Measurements from ENCODE around the gene SEZ6L.

SEZ6L gene

GRCh38 chr22:26318975-26319374 is 149.7 kb downstream of the SEZ6L start:
- Histone ChIP-seq H3K4me1 (ENCODE audit: control insufficient read depth, insufficient read depth, low read length, poor library complexity, severe bottlenecking) (peaks cover 9% of the 10 kb centered on the region), H3K9me3 (ENCODE audit: control insufficient read depth, low read length) (no peaks in the 10 kb centered on the region), H3K36me3 (ENCODE audit: control insufficient read depth, insufficient read depth, low read length) (no peaks in the 10 kb centered on the region), H3K27ac (ENCODE audit: low read depth, low read length, severe bottlenecking) (no peak overlapping the region), H3K4me3 (ENCODE audit: extremely low read depth, insufficient read depth, low read length, poor library complexity, severe bottlenecking) (no peak overlapping the region)
- 54 to 62% methylated on average over 6 of the region's 6 CpGs for WGBS, 2 experiments (ENCODE audit: insufficient coverage in 2 of 2)

- Histone ChIP-seq H3K4me1 (ENCODE audit: control insufficient read depth, insufficient read depth, low read length, poor library complexity, severe bottlenecking) (peaks cover 9% of the 10 kb centered on the region), H3K4me3 (ENCODE audit: extremely low read depth, insufficient read depth, low read length, poor library complexity, severe bottlenecking) (no peak overlapping the region), H3K9me3 (ENCODE audit: control insufficient read depth, low read length) (no peaks in the 10 kb centered on the region), H3K36me3 (ENCODE audit: control insufficient read depth, insufficient read depth, low read length) (no peaks in the 10 kb centered on the region), H3K27ac (ENCODE audit: low read depth, low read length, severe bottlenecking) (no peak overlapping the region)
- 69 to 96% methylated on average over 4 of the region's 5 CpGs for WGBS, 2 experiments (ENCODE audit: insufficient coverage in 2 of 2)
These were observed 151.2 kb downstream of the SEZ6L start for GRCh38 chr22:26320447-26320846.

- peak overlapping the region; percentile 83 for H3K27ac ChIP-seq (ENCODE audit: low read depth, low read length, severe bottlenecking)
- 72 to 87% methylated on average over 10 of the region's 12 CpGs for WGBS, 2 experiments (ENCODE audit: insufficient coverage in 2 of 2)
- no peak overlapping the region for H3K4me3 ChIP-seq (ENCODE audit: extremely low read depth, insufficient read depth, low read length, poor library complexity, severe bottlenecking)
- H3K9me3 ChIP-seq (ENCODE audit: control insufficient read depth, low read length) = no peaks in the 10 kb centered on the region
- H3K4me1 ChIP-seq (ENCODE audit: control insufficient read depth, insufficient read depth, low read length, poor library complexity, severe bottlenecking) = peaks cover 9% of the 10 kb centered on the region
- H3K36me3 ChIP-seq (ENCODE audit: control insufficient read depth, insufficient read depth, low read length) = no peaks in the 10 kb centered on the region
These were observed 152.2 kb downstream of the SEZ6L start for GRCh38 chr22:26321469-26321913.

- H3K4me3 ChIP-seq (ENCODE audit: extremely low read depth, insufficient read depth, low read length, poor library complexity, severe bottlenecking) = no peak overlapping the region
- H3K27ac ChIP-seq (ENCODE audit: low read depth, low read length, severe bottlenecking) = peak overlapping the region; percentile 83
- H3K9me3 ChIP-seq (ENCODE audit: control insufficient read depth, low read length) = no peaks in the 10 kb centered on the region
- WGBS, 2 experiments (ENCODE audit: insufficient coverage in 2 of 2) = 80 to 87% methylated on average over 8 to 11 of the region's 11 CpGs
- H3K4me1 ChIP-seq (ENCODE audit: control insufficient read depth, insufficient read depth, low read length, poor library complexity, severe bottlenecking) = peaks cover 9% of the 10 kb centered on the region
- H3K36me3 ChIP-seq (ENCODE audit: control insufficient read depth, insufficient read depth, low read length) = no peaks in the 10 kb centered on the region
These were observed 153.1 kb downstream of the SEZ6L start for GRCh38 chr22:26322179-26322905.

- H3K4me1 ChIP-seq (ENCODE audit: control insufficient read depth, insufficient read depth, low read length, poor library complexity, severe bottlenecking) = peaks cover 9% of the 10 kb centered on the region
- H3K36me3 ChIP-seq (ENCODE audit: control insufficient read depth, insufficient read depth, low read length) = no peaks in the 10 kb centered on the region
- no peak overlapping the region for H3K4me3 ChIP-seq (ENCODE audit: extremely low read depth, insufficient read depth, low read length, poor library complexity, severe bottlenecking)
- no peak overlapping the region for H3K27ac ChIP-seq (ENCODE audit: low read depth, low read length, severe bottlenecking)
- no peaks in the 10 kb centered on the region for H3K9me3 ChIP-seq (ENCODE audit: control insufficient read depth, low read length)
- WGBS, 2 experiments (ENCODE audit: insufficient coverage in 2 of 2) = 85 to 88% methylated on average over 5 of the region's 5 CpGs
These were observed 153.8 kb downstream of the SEZ6L start for GRCh38 chr22:26323013-26323412.

- no peaks in the 10 kb centered on the region for H3K36me3 ChIP-seq (ENCODE audit: control insufficient read depth, insufficient read depth, low read length)
- H3K9me3 ChIP-seq (ENCODE audit: control insufficient read depth, low read length) = no peaks in the 10 kb centered on the region
- no peak overlapping the region for H3K27ac ChIP-seq (ENCODE audit: low read depth, low read length, severe bottlenecking)
- peaks cover 9% of the 10 kb centered on the region for H3K4me1 ChIP-seq (ENCODE audit: control insufficient read depth, insufficient read depth, low read length, poor library complexity, severe bottlenecking)
- 89 to 91% methylated on average over 4 of the region's 4 CpGs for WGBS, 2 experiments (ENCODE audit: insufficient coverage in 2 of 2)
- H3K4me3 ChIP-seq (ENCODE audit: extremely low read depth, insufficient read depth, low read length, poor library complexity, severe bottlenecking) = no peak overlapping the region
These were observed 154.9 kb downstream of the SEZ6L start for GRCh38 chr22:26324150-26324549.

GRCh38 chr22:26325641-26326040 is 156.4 kb downstream of the SEZ6L start:
- H3K36me3 ChIP-seq (ENCODE audit: control insufficient read depth, insufficient read depth, low read length) = no peaks in the 10 kb centered on the region
- no peaks in the 10 kb centered on the region for H3K9me3 ChIP-seq (ENCODE audit: control insufficient read depth, low read length)
- H3K4me3 ChIP-seq (ENCODE audit: extremely low read depth, insufficient read depth, low read length, poor library complexity, severe bottlenecking) = no peak overlapping the region
- no peak overlapping the region for H3K27ac ChIP-seq (ENCODE audit: low read depth, low read length, severe bottlenecking)
- WGBS, 2 experiments (ENCODE audit: insufficient coverage in 2 of 2) = 79 to 91% methylated on average over 2 of the region's 4 CpGs
- H3K4me1 ChIP-seq (ENCODE audit: control insufficient read depth, insufficient read depth, low read length, poor library complexity, severe bottlenecking) = peaks cover 9% of the 10 kb centered on the region

GRCh38 chr22:26326803-26327202 is 157.5 kb downstream of the SEZ6L start:
- no peaks in the 10 kb centered on the region for H3K36me3 ChIP-seq (ENCODE audit: control insufficient read depth, insufficient read depth, low read length)
- WGBS, 2 experiments (ENCODE audit: insufficient coverage in 2 of 2) = 88 to 93% methylated on average over 11 to 15 of the region's 20 CpGs

GRCh38 chr22:26327306-26327705 is 158.0 kb downstream of the SEZ6L start:
- H3K27ac ChIP-seq (ENCODE audit: low read depth, low read length, severe bottlenecking) = no peak overlapping the region
- peaks cover under 1% of the 10 kb centered on the region for H3K4me1 ChIP-seq (ENCODE audit: control insufficient read depth, insufficient read depth, low read length, poor library complexity, severe bottlenecking)
- H3K36me3 ChIP-seq (ENCODE audit: control insufficient read depth, insufficient read depth, low read length) = no peaks in the 10 kb centered on the region
- no peaks in the 10 kb centered on the region for H3K9me3 ChIP-seq (ENCODE audit: control insufficient read depth, low read length)
- no peak overlapping the region for H3K4me3 ChIP-seq (ENCODE audit: extremely low read depth, insufficient read depth, low read length, poor library complexity, severe bottlenecking)
- WGBS, 2 experiments (ENCODE audit: insufficient coverage in 2 of 2) = 97% methylated on average over 6 of the region's 6 CpGs; no CpG with 5 or more reads in 1 of the 2 experiments

More at GRCh38 chr22:26326803-26327202, 157.5 kb downstream of the SEZ6L start:
- Histone ChIP-seq H3K27ac (ENCODE audit: low read depth, low read length, severe bottlenecking) (no peak overlapping the region), H3K9me3 (ENCODE audit: control insufficient read depth, low read length) (no peaks in the 10 kb centered on the region), H3K4me1 (ENCODE audit: control insufficient read depth, insufficient read depth, low read length, poor library complexity, severe bottlenecking) (peaks cover 5% of the 10 kb centered on the region), H3K4me3 (ENCODE audit: extremely low read depth, insufficient read depth, low read length, poor library complexity, severe bottlenecking) (no peak overlapping the region)

GRCh38 chr22:26328221-26328620 is 159.0 kb downstream of the SEZ6L start:
- H3K9me3 ChIP-seq (ENCODE audit: control insufficient read depth, low read length) = no peaks in the 10 kb centered on the region
- no peak overlapping the region for H3K27ac ChIP-seq (ENCODE audit: low read depth, low read length, severe bottlenecking)
- no peaks in the 10 kb centered on the region for H3K36me3 ChIP-seq (ENCODE audit: control insufficient read depth, insufficient read depth, low read length)
- no peaks in the 10 kb centered on the region for H3K4me1 ChIP-seq (ENCODE audit: control insufficient read depth, insufficient read depth, low read length, poor library complexity, severe bottlenecking)
- H3K4me3 ChIP-seq (ENCODE audit: extremely low read depth, insufficient read depth, low read length, poor library complexity, severe bottlenecking) = no peak overlapping the region
- 74 to 75% methylated on average over 6 of the region's 8 CpGs for WGBS, 2 experiments (ENCODE audit: insufficient coverage in 2 of 2)

GRCh38 chr22:26330971-26331625 is 161.8 kb downstream of the SEZ6L start:
- Histone ChIP-seq H3K9me3 (ENCODE audit: control insufficient read depth, low read length) (no peaks in the 10 kb centered on the region), H3K4me3 (ENCODE audit: extremely low read depth, insufficient read depth, low read length, poor library complexity, severe bottlenecking) (no peak overlapping the region), H3K36me3 (ENCODE audit: control insufficient read depth, insufficient read depth, low read length) (no peaks in the 10 kb centered on the region), H3K4me1 (ENCODE audit: control insufficient read depth, insufficient read depth, low read length, poor library complexity, severe bottlenecking) (no peaks in the 10 kb centered on the region), H3K27ac (ENCODE audit: low read depth, low read length, severe bottlenecking) (no peak overlapping the region)
- WGBS, 2 experiments (ENCODE audit: insufficient coverage in 2 of 2) = 0 to 50% methylated on average over 1 to 2 of the region's 4 CpGs

All from mesodermal cell (in vitro differentiated cells).